Stimulated activated CD8-positive, alpha-beta memory T cell treated with anti-CD3 and anti-CD28 coated beads, Interleukin-2, amount 100 ng/mL, for 48 hours (primary cell): ENCODE results near the gene ENPEP.
"Not testable (repeated sequence)": the region's sequence is repeated elsewhere in the genome, so short reads cannot be mapped to it uniquely, and the experiment has no call there.

Experiments used
- DNase-seq, 2 donors: peaks; one replicate each; pipeline ENCODE4 v3.0.0-alpha.2; 2020; ENCODE audit warnings: low read depth in 2 of 2

ENPEP gene

GRCh38 chr4:110484029-110484428 is 8.1 kb downstream of the ENPEP start:
- DNase-seq: no peak

- no peak for DNase-seq
Measured at GRCh38 chr4:110484767-110485166, 8.8 kb downstream of the ENPEP start.

GRCh38 chr4:110485452-110485851 is 9.5 kb downstream of the ENPEP start:
- DNase-seq: no peak

- no peak for DNase-seq
Measured at GRCh38 chr4:110486256-110486655, 10.3 kb downstream of the ENPEP start.

GRCh38 chr4:110486850-110487249 is 10.9 kb downstream of the ENPEP start:
- not testable (repeated sequence) for DNase-seq

- no peak for DNase-seq
Measured at GRCh38 chr4:110487873-110488272, 11.9 kb downstream of the ENPEP start.

GRCh38 chr4:110489901-110490508 is 14.1 kb downstream of the ENPEP start:
- no peak for DNase-seq

- no peak for DNase-seq
Measured at GRCh38 chr4:110492522-110492921, 16.6 kb downstream of the ENPEP start.

- no peak for DNase-seq
Measured at GRCh38 chr4:110493520-110493919, 17.6 kb downstream of the ENPEP start.

- no peak for DNase-seq
Measured at GRCh38 chr4:110498420-110498819, 22.5 kb downstream of the ENPEP start.

- no peak for DNase-seq
Measured at GRCh38 chr4:110499126-110499525, 23.2 kb downstream of the ENPEP start.

GRCh38 chr4:110501826-110502225 is 25.9 kb downstream of the ENPEP start:
- no peak for DNase-seq

GRCh38 chr4:110503270-110504083 is 27.5 kb downstream of the ENPEP start:
- DNase-seq: no peak

- no peak for DNase-seq
Measured at GRCh38 chr4:110504084-110504435, 28.1 kb downstream of the ENPEP start.

GRCh38 chr4:110505440-110505839 is 29.5 kb downstream of the ENPEP start:
- no peak for DNase-seq

- no peak for DNase-seq
Measured at GRCh38 chr4:110508827-110509710, 33.1 kb downstream of the ENPEP start.

GRCh38 chr4:110510277-110510676 is 34.3 kb downstream of the ENPEP start:
- DNase-seq: no peak

- no peak for DNase-seq
Measured at GRCh38 chr4:110510955-110511544, 35.1 kb downstream of the ENPEP start.

- DNase-seq: no peak
Measured at GRCh38 chr4:110512901-110513300, 36.9 kb downstream of the ENPEP start.

GRCh38 chr4:110514889-110515479 is 39.0 kb downstream of the ENPEP start:
- no peak for DNase-seq

GRCh38 chr4:110515676-110516075 is 39.7 kb downstream of the ENPEP start:
- no peak for DNase-seq
